ENCODE measurements around the gene ITGAL. TPM values are rescaled to one million over a fixed set of nuclear protein-coding genes. Genes with fewer than 3 reads are reported as not detected.

ITGAL gene
- total RNA-seq, result not detected in 3 replicates
- long read RNA-seq, result 0 reads

DNA sequence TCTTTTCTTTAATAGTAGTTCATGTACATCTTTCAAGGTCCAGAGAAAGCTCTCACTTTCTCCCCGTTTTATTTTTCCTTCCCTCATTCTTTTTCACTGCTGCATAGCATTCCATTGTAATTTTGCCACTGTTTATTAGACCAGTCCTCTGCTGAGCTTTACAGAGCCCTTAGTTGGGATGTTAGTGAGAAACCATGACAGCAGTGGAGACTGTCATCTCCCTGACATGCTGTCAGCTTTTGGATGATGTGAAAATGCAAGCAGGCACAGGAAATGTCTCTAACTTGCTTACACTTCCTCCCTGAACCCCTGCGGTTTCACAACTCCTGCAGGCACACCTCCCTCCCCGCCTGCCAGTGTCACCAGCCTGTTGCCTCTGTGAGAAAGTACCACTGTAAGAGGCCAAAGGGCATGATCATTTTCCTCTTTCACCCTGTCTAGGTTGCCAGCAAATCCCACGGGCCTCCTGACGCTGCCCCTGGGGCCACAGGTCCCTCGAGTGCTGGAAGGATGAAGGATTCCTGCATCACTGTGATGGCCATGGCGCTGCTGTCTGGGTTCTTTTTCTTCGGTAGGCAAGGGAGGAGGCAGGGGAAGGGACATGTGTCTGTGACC, at the start of gene ITGAL:
Gene ITGAL, plus strand, starts transcription at position 415 of the 615 bp plus-strand sequence. Its CDS starts 96 bp downstream, at position 511.
- Mint-ChIP-seq H3K4me1 (ENCODE audit: low read depth) (peaks cover 12% of the 10 kb centered on the region), H3K36me3 (ENCODE audit: low read depth) (no peaks in the 10 kb centered on the region), H3K27ac (ENCODE audit: unreplicated experiment) (no peak within 1 kb of the TSS), H3K4me3 (ENCODE audit: unreplicated experiment) (no peak within 1 kb of the TSS), H3K27me3 (ENCODE audit: low read depth) (peaks cover 2% of the 10 kb centered on the region), H3K9me3 (ENCODE audit: low read depth) (no peaks in the 10 kb centered on the region)
- DNase-seq (ENCODE audit: low spot score), result no peak
- no peak for TF ChIP-seq CTCF (IDR thresholded peaks at IDR 0.05)

DNA sequence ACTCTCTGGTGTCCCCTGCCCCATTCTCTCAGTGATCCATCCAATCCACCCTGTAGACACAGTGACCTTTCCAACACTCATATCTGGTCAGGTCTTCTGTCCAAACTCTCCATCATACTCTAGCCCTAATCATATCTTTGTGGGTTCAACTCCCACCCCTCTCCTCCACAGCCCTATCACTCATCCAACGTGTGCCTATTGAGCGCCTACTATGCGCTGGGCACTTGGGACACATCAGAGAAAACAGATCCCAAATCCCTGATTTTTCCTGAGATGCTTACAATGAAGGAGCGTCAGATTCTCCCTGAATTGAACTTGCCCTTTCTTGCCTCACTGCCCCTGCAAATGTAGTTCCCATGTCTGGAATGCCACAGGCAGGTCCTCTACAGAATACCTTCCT, 44.5 kb upstream of the ITGAL start:
- H3K27ac Mint-ChIP-seq (ENCODE audit: unreplicated experiment), result no peak overlapping the region
- no peak for DNase-seq (ENCODE audit: low spot score)
- H3K9me3 Mint-ChIP-seq (ENCODE audit: low read depth), result no peaks in the 10 kb centered on the region
- TF ChIP-seq CTCF (IDR thresholded peaks at IDR 0.05), result no peak
- no peaks in the 10 kb centered on the region for H3K27me3 Mint-ChIP-seq (ENCODE audit: low read depth)
- no peak overlapping the region for H3K4me3 Mint-ChIP-seq (ENCODE audit: unreplicated experiment)
- peaks cover 7% of the 10 kb centered on the region for H3K36me3 Mint-ChIP-seq (ENCODE audit: low read depth)
- H3K4me1 Mint-ChIP-seq (ENCODE audit: low read depth), result peaks cover 6% of the 10 kb centered on the region

DNA sequence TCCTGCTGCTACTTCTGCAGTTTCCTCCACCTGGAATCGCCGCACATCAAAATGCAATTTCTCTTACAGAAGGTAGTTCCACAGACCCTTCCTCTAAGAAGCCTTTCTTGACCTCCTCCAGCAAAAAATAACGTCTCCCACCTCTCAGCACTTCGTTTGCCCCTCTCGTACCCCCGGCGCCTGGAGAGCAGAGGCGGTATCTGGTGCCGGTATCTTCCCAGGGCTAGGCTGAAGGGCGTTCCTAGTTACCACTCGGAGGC, 43.2 kb upstream of the ITGAL start:
- Mint-ChIP-seq H3K36me3 (ENCODE audit: low read depth) (peaks cover 5% of the 10 kb centered on the region), H3K4me1 (ENCODE audit: low read depth) (peaks cover 6% of the 10 kb centered on the region), H3K4me3 (ENCODE audit: unreplicated experiment) (no peak overlapping the region), H3K9me3 (ENCODE audit: low read depth) (no peaks in the 10 kb centered on the region), H3K27ac (ENCODE audit: unreplicated experiment) (no peak overlapping the region), H3K27me3 (ENCODE audit: low read depth) (no peaks in the 10 kb centered on the region)
- no peak for TF ChIP-seq CTCF (IDR thresholded peaks at IDR 0.05)
- DNase-seq (ENCODE audit: low spot score), result no peak

DNA sequence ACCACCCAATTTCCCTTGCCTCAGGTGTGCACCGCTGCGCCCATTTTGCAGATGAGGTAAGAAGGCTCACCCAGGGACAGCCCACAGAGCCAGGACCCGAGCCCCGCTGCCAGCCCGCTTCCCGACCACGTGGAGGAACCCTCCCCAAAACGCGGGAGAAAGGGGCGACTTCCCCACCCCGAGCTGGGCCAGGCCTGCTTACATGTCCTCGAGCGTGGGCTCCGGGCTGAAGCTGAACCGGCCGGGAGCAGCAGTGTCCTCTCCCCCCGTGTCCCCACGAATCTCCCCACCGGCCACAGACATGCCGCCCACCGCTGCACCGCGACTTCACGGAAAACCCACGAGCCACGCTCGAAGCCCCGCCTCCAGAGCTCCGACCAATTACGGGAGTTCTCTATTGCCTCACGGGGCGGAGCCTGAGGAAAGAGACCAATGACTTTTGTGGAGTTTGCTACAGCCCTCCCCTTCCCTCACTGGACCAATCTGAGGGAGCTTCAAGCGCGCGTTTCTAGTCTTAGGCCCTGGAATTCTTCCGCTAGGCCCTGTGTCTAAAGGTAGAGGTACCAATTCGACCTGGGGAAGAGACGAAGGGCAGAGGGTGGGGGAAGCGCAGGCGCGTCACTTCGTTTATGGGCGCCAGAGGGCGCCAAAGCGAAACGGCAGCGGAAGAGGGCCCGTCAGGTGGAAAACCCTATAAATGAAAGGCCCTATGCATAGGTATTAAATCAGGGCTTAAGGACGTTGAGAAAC, 42.7 kb upstream of the ITGAL start, which contains the start of gene DCTPP1:
Gene DCTPP1, minus strand, starts transcription at position 353 of the 750 bp plus-strand sequence. Its CDS starts 50 bp downstream, at position 303.
- no peak within 1 kb of the TSS for H3K27ac Mint-ChIP-seq (ENCODE audit: unreplicated experiment)
- H3K4me1 Mint-ChIP-seq (ENCODE audit: low read depth), result peaks cover 6% of the 10 kb centered on the region
- no peaks in the 10 kb centered on the region for H3K9me3 Mint-ChIP-seq (ENCODE audit: low read depth)
- H3K4me3 Mint-ChIP-seq (ENCODE audit: unreplicated experiment), result no peak within 1 kb of the TSS
- peaks cover 5% of the 10 kb centered on the region for H3K36me3 Mint-ChIP-seq (ENCODE audit: low read depth)
- TF ChIP-seq CTCF (IDR thresholded peaks at IDR 0.05), result peak; percentile 87
- H3K27me3 Mint-ChIP-seq (ENCODE audit: low read depth), result no peaks in the 10 kb centered on the region
- peak; percentile 92 for DNase-seq (ENCODE audit: low spot score)

DNA sequence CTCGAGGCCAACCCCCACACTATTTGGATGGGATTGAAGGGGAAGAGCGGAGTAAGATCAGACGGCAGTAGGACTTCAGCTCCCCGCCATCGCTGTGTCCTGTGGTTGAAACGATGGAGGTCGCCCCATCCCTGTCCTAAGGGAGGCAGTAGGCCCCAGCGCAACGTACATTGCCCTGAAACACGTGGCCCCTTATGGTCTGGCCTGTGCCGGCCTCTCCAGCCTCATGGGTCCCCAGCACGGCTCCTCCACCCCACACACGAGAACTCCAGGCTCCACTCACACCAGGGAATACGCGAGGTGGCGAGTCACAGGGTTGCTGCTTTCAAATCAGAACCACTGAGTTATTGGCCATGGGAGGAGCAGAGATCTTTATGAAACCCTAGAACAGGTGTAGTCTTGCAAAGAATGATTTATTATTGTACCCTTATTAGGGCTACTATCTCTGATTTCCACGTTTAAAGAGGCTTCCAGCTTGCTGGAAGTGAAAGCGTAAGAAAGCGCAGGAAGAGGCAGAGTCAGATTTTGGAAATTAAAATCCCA, 42.0 kb upstream of the ITGAL start:
- no peaks in the 10 kb centered on the region for H3K27me3 Mint-ChIP-seq (ENCODE audit: low read depth)
- DNase-seq (ENCODE audit: low spot score), result no peak
- H3K27ac Mint-ChIP-seq (ENCODE audit: unreplicated experiment), result no peak overlapping the region
- peaks cover 6% of the 10 kb centered on the region for H3K4me1 Mint-ChIP-seq (ENCODE audit: low read depth)
- H3K36me3 Mint-ChIP-seq (ENCODE audit: low read depth), result peaks cover 5% of the 10 kb centered on the region
- H3K9me3 Mint-ChIP-seq (ENCODE audit: low read depth), result no peaks in the 10 kb centered on the region
- no peak overlapping the region for H3K4me3 Mint-ChIP-seq (ENCODE audit: unreplicated experiment)
- peak; percentile 71 for TF ChIP-seq CTCF (IDR thresholded peaks at IDR 0.05)

All from chondrocyte (in vitro differentiated cells).